Prostate gland (tissue), 2 donors: Measurements from ENCODE around the gene CNN3.

ENCODE experiments used
- CTCF ChIP-seq, 4 experiments: fragments of 200-600 bp in 2 of 4; fragments of 450-650 bp in 2 of 4; sonication (generic) in 2 of 4; IDR thresholded peaks; 1 replicate in 3 of 4; 2 replicates in 1 of 4; pipeline ENCODE4 v1.5.1; 2016 to 2019; ENCODE audit warnings: antibody characterized with exemption in 4 of 4, mild to moderate bottlenecking in 2 of 4, moderate library complexity in 2 of 4
- POLR2A ChIP-seq: fragments of 450-650 bp; IDR thresholded peaks from one replicate; pipeline ENCODE4 v1.6.1; 2016; ENCODE audit warnings: antibody characterized with exemption, mild to moderate bottlenecking

GRCh38 chr1:94949681-94950661 is 23.1 kb upstream of the CNN3 start:
- TF ChIP-seq CTCF (IDR thresholded peaks at IDR 0.05) (no peak), POLR2A (no peak)
